Measurements from ENCODE around the gene KLHL36.

The KLHL36 gene

DNA sequence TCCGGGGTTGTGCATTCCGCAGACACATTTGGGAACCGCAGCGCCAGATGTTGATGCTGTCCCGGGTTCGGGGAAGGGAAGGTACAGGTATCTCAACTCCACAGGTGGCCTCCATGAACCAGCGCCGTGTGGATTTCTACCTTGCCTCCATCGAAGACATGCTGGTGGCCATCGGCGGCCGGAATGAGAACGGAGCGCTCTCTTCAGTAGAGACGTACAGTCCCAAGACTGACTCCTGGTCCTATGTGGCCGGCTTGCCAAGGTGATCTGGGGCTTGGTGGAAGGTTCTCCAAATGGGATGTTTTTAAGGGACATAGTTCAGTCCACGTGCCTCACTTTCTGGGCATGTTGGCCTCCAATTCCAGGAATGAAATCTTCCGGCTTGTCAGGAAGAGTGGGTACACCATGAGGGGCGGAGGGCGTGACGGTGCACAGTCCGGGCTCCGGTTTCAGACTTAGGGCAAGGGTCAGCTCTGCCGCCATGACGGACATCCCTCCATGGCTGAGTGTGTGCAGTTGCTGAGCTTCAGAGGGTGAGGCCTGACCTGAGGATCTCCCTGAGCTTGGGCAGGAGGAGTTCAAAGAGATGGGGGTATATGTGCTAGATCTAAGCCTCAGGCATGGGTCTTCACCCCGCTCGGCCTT is 11.5 kb downstream of the KLHL36 start:
- no peak overlapping the region for H3K27ac Mint-ChIP-seq
- no peaks in the 10 kb centered on the region for H3K9me3 Mint-ChIP-seq
- no peaks in the 10 kb centered on the region for H3K4me1 Mint-ChIP-seq
- no peak overlapping the region for H3K4me3 Mint-ChIP-seq
- peaks cover 74% of the 10 kb centered on the region for H3K36me3 Mint-ChIP-seq (ENCODE audit: low read depth)
- peaks cover 3% of the 10 kb centered on the region for H3K27me3 Mint-ChIP-seq (ENCODE audit: low read depth)
- TF ChIP-seq, protein P1, sequence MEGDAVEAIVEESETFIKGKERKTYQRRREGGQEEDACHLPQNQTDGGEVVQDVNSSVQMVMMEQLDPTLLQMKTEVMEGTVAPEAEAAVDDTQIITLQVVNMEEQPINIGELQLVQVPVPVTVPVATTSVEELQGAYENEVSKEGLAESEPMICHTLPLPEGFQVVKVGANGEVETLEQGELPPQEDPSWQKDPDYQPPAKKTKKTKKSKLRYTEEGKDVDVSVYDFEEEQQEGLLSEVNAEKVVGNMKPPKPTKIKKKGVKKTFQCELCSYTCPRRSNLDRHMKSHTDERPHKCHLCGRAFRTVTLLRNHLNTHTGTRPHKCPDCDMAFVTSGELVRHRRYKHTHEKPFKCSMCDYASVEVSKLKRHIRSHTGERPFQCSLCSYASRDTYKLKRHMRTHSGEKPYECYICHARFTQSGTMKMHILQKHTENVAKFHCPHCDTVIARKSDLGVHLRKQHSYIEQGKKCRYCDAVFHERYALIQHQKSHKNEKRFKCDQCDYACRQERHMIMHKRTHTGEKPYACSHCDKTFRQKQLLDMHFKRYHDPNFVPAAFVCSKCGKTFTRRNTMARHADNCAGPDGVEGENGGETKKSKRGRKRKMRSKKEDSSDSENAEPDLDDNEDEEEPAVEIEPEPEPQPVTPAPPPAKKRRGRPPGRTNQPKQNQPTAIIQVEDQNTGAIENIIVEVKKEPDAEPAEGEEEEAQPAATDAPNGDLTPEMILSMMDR (IDR thresholded peaks at IDR 0.05; ENCODE audit: unreplicated experiment in 3 of 3) = no peak

DNA sequence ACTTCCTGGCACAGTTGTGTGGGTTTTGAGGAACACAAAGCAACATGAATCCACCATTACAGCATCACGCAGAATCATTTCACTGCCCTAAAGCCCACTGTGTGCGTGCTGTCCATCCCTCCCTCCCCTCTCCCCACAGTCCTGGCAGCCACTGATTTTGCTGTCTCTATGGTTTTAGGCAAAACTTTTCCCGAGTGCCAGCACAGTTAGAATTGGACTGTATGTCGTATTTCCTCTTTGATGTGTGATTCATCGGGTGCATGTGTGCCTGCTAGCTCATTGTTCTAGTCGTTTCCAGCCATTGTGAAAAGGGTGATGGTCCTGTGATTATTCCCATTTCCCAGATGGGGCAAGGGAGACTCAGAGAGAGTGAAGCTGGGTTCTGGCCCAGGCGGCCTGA is 12.7 kb downstream of the KLHL36 start:
- TF ChIP-seq, protein P1 (IDR thresholded peaks at IDR 0.05; ENCODE audit: unreplicated experiment in 3 of 3) = no peak
- no peaks in the 10 kb centered on the region for H3K9me3 Mint-ChIP-seq
- H3K4me1 Mint-ChIP-seq = no peaks in the 10 kb centered on the region
- peaks cover 69% of the 10 kb centered on the region for H3K36me3 Mint-ChIP-seq (ENCODE audit: low read depth)
- no peaks in the 10 kb centered on the region for H3K27me3 Mint-ChIP-seq (ENCODE audit: low read depth)
- no peak overlapping the region for H3K4me3 Mint-ChIP-seq
- no peak overlapping the region for H3K27ac Mint-ChIP-seq

DNA sequence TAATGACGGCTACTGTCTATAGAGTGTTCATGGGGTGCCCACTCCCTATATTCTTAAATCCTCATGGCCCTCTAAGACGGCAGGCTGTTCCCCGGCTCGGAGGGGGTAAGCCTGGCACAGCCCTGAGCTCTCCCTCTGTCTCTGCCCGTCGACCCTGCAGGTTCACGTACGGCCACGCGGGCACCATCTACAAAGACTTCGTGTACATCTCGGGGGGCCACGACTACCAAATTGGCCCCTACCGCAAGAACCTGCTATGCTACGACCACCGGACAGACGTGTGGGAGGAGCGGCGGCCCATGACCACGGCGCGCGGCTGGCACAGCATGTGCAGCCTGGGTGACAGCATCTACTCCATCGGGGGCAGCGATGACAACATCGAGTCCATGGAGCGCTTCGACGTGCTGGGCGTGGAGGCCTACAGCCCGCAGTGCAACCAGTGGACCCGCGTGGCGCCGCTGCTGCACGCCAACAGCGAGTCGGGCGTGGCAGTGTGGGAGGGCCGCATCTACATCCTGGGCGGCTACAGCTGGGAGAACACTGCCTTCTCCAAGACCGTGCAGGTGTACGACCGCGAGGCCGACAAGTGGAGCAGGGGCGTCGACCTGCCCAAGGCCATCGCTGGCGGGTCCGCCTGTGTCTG is 13.2 kb downstream of the KLHL36 start:
- Mint-ChIP-seq H3K27ac (no peak overlapping the region), H3K4me1 (no peaks in the 10 kb centered on the region), H3K27me3 (ENCODE audit: low read depth) (no peaks in the 10 kb centered on the region), H3K36me3 (ENCODE audit: low read depth) (peaks cover 74% of the 10 kb centered on the region), H3K4me3 (no peak overlapping the region), H3K9me3 (no peaks in the 10 kb centered on the region)
- TF ChIP-seq, protein P1 (IDR thresholded peaks at IDR 0.05; ENCODE audit: unreplicated experiment in 3 of 3) = no peak

DNA sequence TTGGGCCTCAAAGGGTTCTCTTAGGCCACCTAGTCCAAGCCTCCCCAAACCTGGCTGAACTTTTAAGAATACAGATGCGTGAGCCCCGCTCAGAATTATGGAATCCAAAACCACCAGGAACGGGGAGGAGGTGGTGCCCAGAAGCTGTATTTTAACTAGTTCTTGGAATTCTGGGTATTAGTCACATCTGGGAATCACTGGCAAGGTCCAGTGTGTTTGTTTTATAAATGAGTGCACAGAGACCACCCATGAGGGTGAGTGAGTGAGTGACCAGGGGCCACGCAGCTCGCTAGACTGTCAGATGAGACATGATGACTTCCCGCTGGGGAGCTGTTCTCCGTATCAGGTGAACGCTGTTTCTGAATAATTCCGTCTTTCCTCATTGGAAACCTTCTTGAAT is 14.2 kb downstream of the KLHL36 start:
- Mint-ChIP-seq H3K4me3 (no peak overlapping the region), H3K4me1 (no peaks in the 10 kb centered on the region), H3K36me3 (ENCODE audit: low read depth) (peaks cover 67% of the 10 kb centered on the region), H3K27ac (no peak overlapping the region), H3K9me3 (no peaks in the 10 kb centered on the region), H3K27me3 (ENCODE audit: low read depth) (no peaks in the 10 kb centered on the region)
- TF ChIP-seq, protein P1 (IDR thresholded peaks at IDR 0.05; ENCODE audit: unreplicated experiment in 3 of 3) = no peak

DNA sequence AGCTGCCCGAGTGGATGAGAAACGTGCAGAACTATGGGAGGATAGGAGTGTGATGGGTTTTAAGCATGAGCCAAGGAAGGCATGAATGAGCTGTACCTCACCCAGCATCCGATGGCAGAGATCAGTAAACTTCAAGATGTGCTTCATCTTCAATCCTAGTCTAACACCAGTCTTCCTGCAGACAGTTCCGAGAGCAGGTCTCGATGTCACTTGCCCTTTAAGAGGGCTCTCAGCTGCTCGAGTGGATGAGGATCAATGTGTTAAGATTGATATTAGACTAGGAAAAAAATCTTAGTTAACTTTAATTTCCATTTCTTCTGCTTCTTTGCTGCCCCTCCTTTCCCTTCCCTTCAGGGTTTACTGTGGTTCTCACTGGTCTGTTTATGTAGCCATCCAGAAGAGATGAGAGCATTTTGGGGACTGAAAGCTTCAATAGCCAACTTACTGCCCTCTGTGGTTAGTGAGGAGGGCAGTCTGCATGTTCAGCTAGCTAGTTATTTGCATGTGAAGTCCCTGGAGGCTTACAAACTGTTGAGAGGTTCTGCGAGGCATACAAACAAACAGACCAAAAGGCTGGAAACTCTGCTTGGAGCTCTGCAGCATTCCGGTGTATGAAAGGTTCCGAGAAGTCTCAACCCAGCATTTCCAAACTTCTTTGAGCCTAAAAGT is 15.3 kb downstream of the KLHL36 start:
- TF ChIP-seq, protein P1 (IDR thresholded peaks at IDR 0.05; ENCODE audit: unreplicated experiment in 3 of 3) = no peak
- no peaks in the 10 kb centered on the region for H3K4me1 Mint-ChIP-seq
- no peaks in the 10 kb centered on the region for H3K27me3 Mint-ChIP-seq (ENCODE audit: low read depth)

More for the DNA sequence above, 15.3 kb downstream of the KLHL36 start:
- peaks cover 57% of the 10 kb centered on the region for H3K36me3 Mint-ChIP-seq (ENCODE audit: low read depth)
- no peak overlapping the region for H3K4me3 Mint-ChIP-seq
- no peak overlapping the region for H3K27ac Mint-ChIP-seq
- H3K9me3 Mint-ChIP-seq = no peaks in the 10 kb centered on the region

Measured in nephron (organoid).